Neutrophil (primary cell): ENCODE measurements around the gene PDE12.
A peak's percentile ranks its signal among the peaks of the same experiment; 100 is the strongest.

Experiments
- H3K27ac ChIP-seq: fragments of 200-600 bp; sonication (generic); 2 replicates; pipeline ENCODE4 v1.5.1; 2016; ENCODE audit warnings: mild to moderate bottlenecking, moderate library complexity
- H3K27me3 ChIP-seq: fragments of 200-600 bp; sonication (generic); 2 replicates; pipeline ENCODE4 v1.6.0; 2016; ENCODE audit warnings: mild to moderate bottlenecking
- H3K36me3 ChIP-seq: fragments of 200-600 bp; sonication (generic); 2 replicates; pipeline ENCODE4 v1.5.1; 2017
- H3K4me1 ChIP-seq, 2 experiments: fragments of 200-600 bp in 1 of 2; sonication (generic) in 1 of 2; 1 replicate in 1 of 2; 2 replicates in 1 of 2; pipeline versions ENCODE4 v1.5.1 to v1.6.1; 2013 to 2016; ENCODE audit warnings: low read depth in 1 of 2, low read length in 1 of 2, mild to moderate bottlenecking in 1 of 2, moderate library complexity in 1 of 2; ENCODE audit not compliant: control insufficient read depth in 1 of 2, insufficient read depth in 1 of 2
- H3K4me3 ChIP-seq, 2 experiments: fragments of 200-600 bp in 1 of 2; sonication (generic) in 1 of 2; 1 replicate in 1 of 2; 2 replicates in 1 of 2; pipeline ENCODE4 v1.5.1; 2013 to 2016; ENCODE audit warnings: low read depth in 1 of 2, low read length in 1 of 2, mild to moderate bottlenecking in 1 of 2, moderate library complexity in 1 of 2
- H3K9me3 ChIP-seq: fragments of 200-600 bp; sonication (generic); 2 replicates; pipeline ENCODE4 v1.5.1; 2016
- TF ChIP-seq, protein P1 (sequence below): fragments of 200-600 bp; sonication (generic); IDR thresholded peaks from 2 replicates; pipeline ENCODE4 v1.5.1; 2016; ENCODE audit warnings: antibody characterized with exemption

The PDE12 gene

DNA sequence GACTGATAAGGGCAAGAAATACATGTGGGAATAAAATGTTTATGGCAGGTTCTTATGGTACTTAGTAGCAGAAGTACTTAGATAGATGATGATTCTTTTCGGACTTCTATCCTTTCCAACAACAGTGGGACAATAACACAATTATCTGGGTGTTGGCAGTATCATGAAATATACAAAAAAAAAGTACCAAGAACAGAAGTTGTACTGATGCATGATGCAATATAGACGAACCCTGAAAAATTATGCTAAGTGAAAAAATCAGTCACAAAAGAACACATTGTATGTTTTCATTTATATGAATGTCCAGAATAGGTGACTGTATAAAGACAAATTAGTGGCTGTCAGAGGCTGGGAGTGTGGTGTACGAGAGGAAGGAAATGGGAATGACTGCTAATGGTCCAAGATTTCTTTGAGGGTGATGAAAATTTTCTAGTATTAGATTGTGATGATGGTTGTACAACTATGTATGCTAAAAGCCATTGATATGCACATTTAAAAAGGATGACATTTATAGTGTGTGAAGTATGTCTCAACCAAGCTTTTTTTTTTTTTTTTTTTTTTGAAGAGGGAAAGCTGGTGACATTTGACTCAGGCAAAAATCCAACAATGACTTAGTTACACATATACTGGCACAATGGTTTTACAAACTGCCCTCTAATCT is 20.0 kb downstream of the PDE12 start:
- Histone ChIP-seq H3K36me3 (peaks cover 75% of the 10 kb centered on the region), H3K27ac (no peak overlapping the region), H3K4me3 (no peak overlapping the region), H3K27me3 (no peaks in the 10 kb centered on the region), H3K9me3 (no peaks in the 10 kb centered on the region), H3K4me1 (no peaks in the 10 kb centered on the region)
- TF ChIP-seq, protein P1, sequence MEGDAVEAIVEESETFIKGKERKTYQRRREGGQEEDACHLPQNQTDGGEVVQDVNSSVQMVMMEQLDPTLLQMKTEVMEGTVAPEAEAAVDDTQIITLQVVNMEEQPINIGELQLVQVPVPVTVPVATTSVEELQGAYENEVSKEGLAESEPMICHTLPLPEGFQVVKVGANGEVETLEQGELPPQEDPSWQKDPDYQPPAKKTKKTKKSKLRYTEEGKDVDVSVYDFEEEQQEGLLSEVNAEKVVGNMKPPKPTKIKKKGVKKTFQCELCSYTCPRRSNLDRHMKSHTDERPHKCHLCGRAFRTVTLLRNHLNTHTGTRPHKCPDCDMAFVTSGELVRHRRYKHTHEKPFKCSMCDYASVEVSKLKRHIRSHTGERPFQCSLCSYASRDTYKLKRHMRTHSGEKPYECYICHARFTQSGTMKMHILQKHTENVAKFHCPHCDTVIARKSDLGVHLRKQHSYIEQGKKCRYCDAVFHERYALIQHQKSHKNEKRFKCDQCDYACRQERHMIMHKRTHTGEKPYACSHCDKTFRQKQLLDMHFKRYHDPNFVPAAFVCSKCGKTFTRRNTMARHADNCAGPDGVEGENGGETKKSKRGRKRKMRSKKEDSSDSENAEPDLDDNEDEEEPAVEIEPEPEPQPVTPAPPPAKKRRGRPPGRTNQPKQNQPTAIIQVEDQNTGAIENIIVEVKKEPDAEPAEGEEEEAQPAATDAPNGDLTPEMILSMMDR, result no peak

GRCh38 chr3:57577801-57578200 is 21.7 kb downstream of the PDE12 start:
- no peaks in the 10 kb centered on the region for H3K9me3 ChIP-seq
- no peaks in the 10 kb centered on the region for H3K27me3 ChIP-seq
- no peak overlapping the region for H3K27ac ChIP-seq
- H3K4me1 ChIP-seq, result no peaks in the 10 kb centered on the region
- H3K36me3 ChIP-seq, result peaks cover 65% of the 10 kb centered on the region
- no peak overlapping the region for H3K4me3 ChIP-seq
- TF ChIP-seq, protein P1, result no peak

- Histone ChIP-seq H3K9me3 (no peaks in the 10 kb centered on the region), H3K27ac (peak overlapping the region; percentile 30), H3K27me3 (no peaks in the 10 kb centered on the region), H3K36me3 (peaks cover 30% of the 10 kb centered on the region), H3K4me1 (peaks cover 2 to 4% of the 10 kb centered on the region in 2 experiments), H3K4me3 (no peak overlapping the region)
- TF ChIP-seq, protein P1, result no peak
Observed at GRCh38 chr3:57582474-57583168, 26.5 kb downstream of the PDE12 start.

DNA sequence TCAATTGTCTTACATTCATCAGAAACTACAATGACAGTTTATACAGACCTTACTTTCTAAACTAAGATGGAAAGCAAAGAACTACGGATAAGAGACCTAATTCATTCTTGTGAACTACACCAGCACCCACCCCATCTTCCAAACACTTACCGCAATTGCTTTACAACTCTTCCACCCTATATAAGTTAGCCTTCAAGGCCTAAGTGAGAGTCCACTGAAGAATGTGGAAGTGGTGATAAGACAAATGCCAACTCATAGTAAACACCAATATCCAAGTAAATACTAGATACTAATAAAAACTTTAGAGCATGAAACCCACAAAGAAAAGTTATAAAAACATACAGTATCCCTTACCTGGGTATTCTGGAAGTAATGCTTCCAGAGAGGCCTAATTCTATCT is 27.5 kb downstream of the PDE12 start:
- peak overlapping the region; percentile 20 for H3K27ac ChIP-seq
- TF ChIP-seq, protein P1, result no peak
- peaks cover 10% of the 10 kb centered on the region in 2 experiments for H3K4me1 ChIP-seq
- H3K4me3 ChIP-seq, result no peak overlapping the region
- no peaks in the 10 kb centered on the region for H3K27me3 ChIP-seq
- H3K9me3 ChIP-seq, result no peaks in the 10 kb centered on the region
- peaks cover 25% of the 10 kb centered on the region for H3K36me3 ChIP-seq

- Histone ChIP-seq H3K27ac (no peak overlapping the region), H3K9me3 (no peaks in the 10 kb centered on the region), H3K36me3 (peaks cover 11% of the 10 kb centered on the region), H3K4me3 (no peak overlapping the region), H3K27me3 (no peaks in the 10 kb centered on the region), H3K4me1 (peaks cover 10% of the 10 kb centered on the region in 2 experiments)
- TF ChIP-seq, protein P1, result no peak
Observed at GRCh38 chr3:57586778-57587177, 30.7 kb downstream of the PDE12 start.
